Neural progenitor cell (in vitro differentiated cells): Measurements from ENCODE around the gene CEP295NL.

Experiments
- EZH2 ChIP-seq: fragments of 200-600 bp; sonication (generic); IDR thresholded peaks from 2 replicates; pipeline ENCODE4 v1.6.1; 2017; ENCODE audit warnings: antibody characterized with exemption, mild to moderate bottlenecking, moderate library complexity
- EZH2phosphoT487 ChIP-seq: fragments of 200-600 bp; sonication (generic); IDR thresholded peaks from 2 replicates; pipeline ENCODE4 v1.6.1; 2017; ENCODE audit warnings: antibody characterized with exemption
- TF ChIP-seq, protein P1 (sequence below): fragments of 200-600 bp; sonication (generic); IDR thresholded peaks from 2 replicates; pipeline ENCODE4 v1.5.1; 2017; ENCODE audit warnings: antibody characterized with exemption, mild to moderate bottlenecking

DNA sequence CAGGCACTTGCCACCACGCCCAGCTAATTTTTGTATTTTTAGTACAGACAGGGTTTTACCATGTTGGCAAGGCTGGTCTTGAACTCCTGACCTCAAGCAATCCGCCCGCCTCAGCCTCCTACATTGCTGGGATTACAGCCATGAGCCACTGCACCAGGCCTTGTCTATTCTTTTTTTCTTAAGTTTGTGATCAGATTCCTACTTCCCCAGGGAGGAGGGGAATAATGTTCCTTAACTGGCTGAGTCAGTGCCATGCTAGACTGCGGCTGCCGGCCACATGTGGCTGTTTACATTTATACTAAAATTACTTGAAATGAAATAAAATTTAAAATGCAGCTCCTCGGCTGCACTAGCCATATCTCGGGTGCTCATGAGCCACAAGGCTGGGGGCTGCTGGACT is 34.6 kb downstream of the CEP295NL start:
- TF ChIP-seq, protein P1, sequence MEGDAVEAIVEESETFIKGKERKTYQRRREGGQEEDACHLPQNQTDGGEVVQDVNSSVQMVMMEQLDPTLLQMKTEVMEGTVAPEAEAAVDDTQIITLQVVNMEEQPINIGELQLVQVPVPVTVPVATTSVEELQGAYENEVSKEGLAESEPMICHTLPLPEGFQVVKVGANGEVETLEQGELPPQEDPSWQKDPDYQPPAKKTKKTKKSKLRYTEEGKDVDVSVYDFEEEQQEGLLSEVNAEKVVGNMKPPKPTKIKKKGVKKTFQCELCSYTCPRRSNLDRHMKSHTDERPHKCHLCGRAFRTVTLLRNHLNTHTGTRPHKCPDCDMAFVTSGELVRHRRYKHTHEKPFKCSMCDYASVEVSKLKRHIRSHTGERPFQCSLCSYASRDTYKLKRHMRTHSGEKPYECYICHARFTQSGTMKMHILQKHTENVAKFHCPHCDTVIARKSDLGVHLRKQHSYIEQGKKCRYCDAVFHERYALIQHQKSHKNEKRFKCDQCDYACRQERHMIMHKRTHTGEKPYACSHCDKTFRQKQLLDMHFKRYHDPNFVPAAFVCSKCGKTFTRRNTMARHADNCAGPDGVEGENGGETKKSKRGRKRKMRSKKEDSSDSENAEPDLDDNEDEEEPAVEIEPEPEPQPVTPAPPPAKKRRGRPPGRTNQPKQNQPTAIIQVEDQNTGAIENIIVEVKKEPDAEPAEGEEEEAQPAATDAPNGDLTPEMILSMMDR = no peak
- no peak for TF ChIP-seq EZH2
- TF ChIP-seq EZH2phosphoT487 = no peak
